Neural progenitor cell (in vitro differentiated cells): ENCODE measurements around the gene SRPK3. TPM values are rescaled to one million over a fixed set of nuclear protein-coding genes. Genes with fewer than 3 reads are reported as not detected.
A peak's percentile ranks its signal among the peaks of the same experiment; 100 is the strongest.

Experiments
- DNase-seq: peaks from one replicate; pipeline ENCODE4 v3.0.0-alpha.2; 2016; ENCODE audit warnings: low spot score
- H2AFZ ChIP-seq: fragments of 200-600 bp; sonication (generic); replicated peaks from 2 replicates; pipeline ENCODE4 v1.6.1; 2016; ENCODE audit warnings: antibody characterized with exemption
- H3F3A ChIP-seq: fragments of 200-600 bp; sonication (generic); 2 replicates; pipeline ENCODE4 v1.6.1; 2016; ENCODE audit warnings: antibody characterized with exemption, low read depth
- H3K27ac ChIP-seq: fragments of 200-600 bp; sonication (generic); 2 replicates; pipeline ENCODE4 v1.5.1; 2016; ENCODE audit warnings: mild to moderate bottlenecking
- H3K27me3 ChIP-seq: fragments of 200-600 bp; sonication (generic); 2 replicates; pipeline ENCODE4 v1.6.1; 2016; ENCODE audit warnings: mild to moderate bottlenecking, moderate library complexity
- H3K36me3 ChIP-seq: fragments of 200-600 bp; sonication (generic); 2 replicates; pipeline ENCODE4 v1.5.1; 2016
- H3K4me1 ChIP-seq: fragments of 200-600 bp; sonication (generic); 2 replicates; pipeline ENCODE4 v1.6.1; 2016; ENCODE audit warnings: mixed run types
- H3K4me2 ChIP-seq: fragments of 200-600 bp; sonication (generic); 2 replicates; pipeline ENCODE4 v1.6.1; 2016
- H3K4me3 ChIP-seq: fragments of 200-600 bp; sonication (generic); 2 replicates; pipeline ENCODE4 v1.5.1; 2016
- H3K79me2 ChIP-seq: fragments of 200-600 bp; sonication (generic); 2 replicates; pipeline ENCODE4 v1.6.1; 2016; ENCODE audit warnings: low read depth
- H3K9ac ChIP-seq: fragments of 200-600 bp; sonication (generic); 2 replicates; pipeline ENCODE4 v1.6.1; 2016
- H3K9me3 ChIP-seq: fragments of 200-600 bp; sonication (generic); 2 replicates; pipeline ENCODE4 v1.5.1; 2016; ENCODE audit warnings: low read depth
- H4K20me1 ChIP-seq: fragments of 200-600 bp; sonication (generic); 2 replicates; pipeline ENCODE4 v1.6.1; 2016; ENCODE audit warnings: low read depth
- H3K27ac Mint-ChIP-seq: 3 replicates; pipeline ENCODE4 v1.8.0; 2021; ENCODE audit warnings: mixed read lengths
- H3K27me3 Mint-ChIP-seq: 2 replicates; pipeline ENCODE4 v1.8.0; 2022; ENCODE audit warnings: low read depth, mild to moderate bottlenecking, inconsistent platforms, moderate library complexity, mixed read lengths; ENCODE audit not compliant: insufficient read depth
- H3K36me3 Mint-ChIP-seq: 3 replicates; pipeline ENCODE4 v1.8.0; 2021; ENCODE audit warnings: mixed read lengths
- H3K4me1 Mint-ChIP-seq: 3 replicates; pipeline ENCODE4 v1.8.0; 2021; ENCODE audit warnings: mixed read lengths
- H3K4me3 Mint-ChIP-seq: 3 replicates; pipeline ENCODE4 v1.8.0; 2021; ENCODE audit warnings: mild to moderate bottlenecking, moderate library complexity, mixed read lengths
- H3K9me3 Mint-ChIP-seq: 3 replicates; pipeline ENCODE4 v1.8.0; 2020; ENCODE audit warnings: mixed read lengths
- CTCF ChIP-seq: fragments of 200-600 bp; sonication (generic); IDR thresholded peaks from 2 replicates; pipeline ENCODE4 v1.5.1; 2017; ENCODE audit warnings: antibody characterized with exemption, mild to moderate bottlenecking
- EZH2 ChIP-seq: fragments of 200-600 bp; sonication (generic); IDR thresholded peaks from 2 replicates; pipeline ENCODE4 v1.6.1; 2017; ENCODE audit warnings: antibody characterized with exemption, mild to moderate bottlenecking, moderate library complexity
- EZH2phosphoT487 ChIP-seq: fragments of 200-600 bp; sonication (generic); IDR thresholded peaks from 2 replicates; pipeline ENCODE4 v1.6.1; 2017; ENCODE audit warnings: antibody characterized with exemption
- total RNA-seq: library from RNA; depleted of rRNA; stranded (reverse); fragments of >200 nt; gene quantifications from 2 replicates; pipeline ENCODE4 v1.2.3, GENCODE V29; 2015; ENCODE audit warnings: low replicate concordance

SRPK3 gene
- total RNA-seq, 1 donor from 2014 or later, result not detected

GRCh38 chrX:153764786-153765137 is 16.1 kb upstream of the SRPK3 start:
- H3K36me3 ChIP-seq, result no peaks in the 10 kb centered on the region
- DNase-seq, result no peak
- H3K4me3 ChIP-seq, result no peak overlapping the region
- Mint-ChIP-seq H3K9me3 (peaks cover 20% of the 10 kb centered on the region), H3K27ac (no peak overlapping the region), H3K27me3 (no peaks in the 10 kb centered on the region), H3K4me3 (no peak overlapping the region), H3K4me1 (peaks cover 12% of the 10 kb centered on the region), H3K36me3 (no peaks in the 10 kb centered on the region)
- H3K9ac ChIP-seq, result no peak overlapping the region
- no peak overlapping the region for H2AFZ ChIP-seq
- H3K9me3 ChIP-seq, result no peaks in the 10 kb centered on the region
- H3K27me3 ChIP-seq, result no peaks in the 10 kb centered on the region
- no peak overlapping the region for H3K4me2 ChIP-seq
- H3K79me2 ChIP-seq, result no peaks in the 10 kb centered on the region
- H4K20me1 ChIP-seq, result no peaks in the 10 kb centered on the region
- no peaks in the 10 kb centered on the region for H3F3A ChIP-seq
- no peaks in the 10 kb centered on the region for H3K4me1 ChIP-seq
- H3K27ac ChIP-seq, result no peak overlapping the region
- TF ChIP-seq EZH2phosphoT487 (no peak), CTCF (no peak), EZH2 (no peak)

GRCh38 chrX:153765138-153766079 is 15.4 kb upstream of the SRPK3 start:
- Histone ChIP-seq H2AFZ (no peak overlapping the region), H3K9ac (no peak overlapping the region), H3K9me3 (no peaks in the 10 kb centered on the region), H3K27ac (no peak overlapping the region), H3F3A (no peaks in the 10 kb centered on the region), H3K4me1 (no peaks in the 10 kb centered on the region), H3K4me3 (no peak overlapping the region), H3K36me3 (no peaks in the 10 kb centered on the region), H4K20me1 (no peaks in the 10 kb centered on the region), H3K4me2 (no peak overlapping the region), H3K27me3 (no peaks in the 10 kb centered on the region), H3K79me2 (no peaks in the 10 kb centered on the region)
- Mint-ChIP-seq H3K4me1 (peaks cover 12% of the 10 kb centered on the region), H3K36me3 (no peaks in the 10 kb centered on the region), H3K27ac (no peak overlapping the region), H3K4me3 (no peak overlapping the region), H3K27me3 (no peaks in the 10 kb centered on the region), H3K9me3 (peaks cover 22% of the 10 kb centered on the region)
- TF ChIP-seq EZH2phosphoT487, result no peak
- TF ChIP-seq CTCF, result no peak
- TF ChIP-seq EZH2, result no peak
- DNase-seq, result no peak

GRCh38 chrX:153766098-153766817 is 14.6 kb upstream of the SRPK3 start:
- Histone ChIP-seq H3K4me2 (peak overlapping the region; percentile 19), H3K9me3 (no peaks in the 10 kb centered on the region), H3K4me1 (no peaks in the 10 kb centered on the region), H3K27ac (no peak overlapping the region), H3F3A (no peaks in the 10 kb centered on the region), H2AFZ (no peak overlapping the region), H3K4me3 (no peak overlapping the region), H3K79me2 (no peaks in the 10 kb centered on the region), H4K20me1 (no peaks in the 10 kb centered on the region), H3K9ac (no peak overlapping the region), H3K27me3 (no peaks in the 10 kb centered on the region), H3K36me3 (no peaks in the 10 kb centered on the region)
- H3K27me3 Mint-ChIP-seq, result no peaks in the 10 kb centered on the region
- peak overlapping the region; percentile 67 for H3K4me3 Mint-ChIP-seq
- H3K9me3 Mint-ChIP-seq, result peaks cover 20% of the 10 kb centered on the region
- no peak for TF ChIP-seq EZH2
- no peak for TF ChIP-seq EZH2phosphoT487
- TF ChIP-seq CTCF, result no peak
- peak; percentile 37 for DNase-seq
- no peaks in the 10 kb centered on the region for H3K36me3 Mint-ChIP-seq
- H3K27ac Mint-ChIP-seq, result peak overlapping the region; percentile 93
- H3K4me1 Mint-ChIP-seq, result peaks cover 12% of the 10 kb centered on the region
